ENCODE data around the gene GTPBP2. TPM values are rescaled to one million over a fixed set of nuclear protein-coding genes. Genes with fewer than 3 reads are reported as not detected.

The GTPBP2 gene
- total and polyA plus RNA-seq, 2 of the 8 experiments (the other 6 are each of a cell fraction or from before 2014, with no cell fraction given) = 58.3 to 86.1 TPM

DNA sequence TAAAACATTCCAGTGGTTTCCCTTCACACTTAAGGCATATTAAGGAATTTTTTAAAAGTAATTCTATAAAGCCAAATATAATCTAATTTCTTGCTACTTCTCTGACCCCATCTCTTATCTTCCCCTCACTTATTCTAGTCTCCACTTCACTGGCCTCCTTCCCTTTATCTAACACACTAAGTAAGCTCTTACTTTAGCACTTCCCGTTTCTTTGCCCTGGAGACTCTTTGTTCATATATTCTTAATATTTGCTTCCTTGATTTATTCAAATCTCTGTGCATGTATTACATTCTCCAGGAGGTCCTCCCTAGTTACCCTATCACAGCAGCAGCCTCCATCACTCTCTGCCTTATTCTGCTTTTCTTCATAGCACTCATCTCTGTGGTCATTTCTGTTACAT is 20.3 kb downstream of the GTPBP2 start (continued):
- TF ChIP-seq MAFK (IDR thresholded peaks at IDR 0.05; ENCODE audit: low read depth, low read length) = no peak
- TF ChIP-seq NRF1 (IDR thresholded peaks at IDR 0.05; ENCODE audit: low read depth, low read length) = no peak
